Colonic mucosa (tissue), 4 donors: ENCODE results near the gene AFF3. TPM values are rescaled to one million over a fixed set of nuclear protein-coding genes. Genes with fewer than 3 reads are reported as not detected.
"Not testable (repeated sequence)": the region's sequence is repeated elsewhere in the genome, so short reads cannot be mapped to it uniquely, and the experiment has no call there.

Experiments used
- DNase-seq: peaks from one replicate; pipeline ENCODE4 v3.0.0-alpha.2; 2020
- H3K27ac ChIP-seq: fragments of 200-600 bp; one replicate; pipeline ENCODE4 v1.8.0; 2021
- H3K27me3 ChIP-seq: fragments of 200-600 bp; one replicate; pipeline ENCODE4 v1.8.0; 2021
- H3K36me3 ChIP-seq: fragments of 200-600 bp; one replicate; pipeline ENCODE4 v1.8.0; 2021
- H3K4me1 ChIP-seq: fragments of 200-600 bp; one replicate; pipeline ENCODE4 v1.8.0; 2021; ENCODE audit warnings: mild to moderate bottlenecking
- H3K4me3 ChIP-seq: fragments of 200-600 bp; one replicate; pipeline ENCODE4 v1.8.0; 2021
- H3K9ac ChIP-seq, 2 donors: one replicate each; pipeline ENCODE4 v1.7.0; 2013; ENCODE audit warnings: control low read depth in 2 of 2, low read depth in 2 of 2, low read length in 2 of 2
- H3K9me3 ChIP-seq: fragments of 200-600 bp; one replicate; pipeline ENCODE4 v1.8.0; 2021
- intact Hi-C: fragments of 100-400 bp; cut with DNase I; formaldehyde crosslinking; loops from one replicate; pipeline ENCODE4 v1.14.1; 2022
- total RNA-seq, 2 donors: library from RNA; stranded (reverse); fragmentation: NEBNext Ultra II Directional in 1 of 2; extraction: Animal tissue kit (Norgen Biotek cat#: 25700) in 1 of 2; gene quantifications; one replicate each; pipeline ENCODE4 v1.2.1, GENCODE V29; 2021
- TF ChIP-seq, protein P1 (sequence below): fragments of 200-600 bp; IDR thresholded peaks from one replicate; pipeline ENCODE4 v1.8.0; 2022; ENCODE audit warnings: antibody characterized with exemption, mild to moderate bottlenecking
- donor health status: healthy.
- donor health status: DM: no; HTN: no; CAD: no.
- donor health status: DM: no; HTN: no; CAD: no.

Gene AFF3
- total RNA-seq, 2 donors from 2014 or later = 0.86 to 2.6 TPM

GRCh38 chr2:100106460-100106859, 35.9 kb downstream of the AFF3 start:
- H3K4me3 ChIP-seq = no peak overlapping the region
- intact Hi-C loops = no loop called here
- DNase-seq = no peak

DNA sequence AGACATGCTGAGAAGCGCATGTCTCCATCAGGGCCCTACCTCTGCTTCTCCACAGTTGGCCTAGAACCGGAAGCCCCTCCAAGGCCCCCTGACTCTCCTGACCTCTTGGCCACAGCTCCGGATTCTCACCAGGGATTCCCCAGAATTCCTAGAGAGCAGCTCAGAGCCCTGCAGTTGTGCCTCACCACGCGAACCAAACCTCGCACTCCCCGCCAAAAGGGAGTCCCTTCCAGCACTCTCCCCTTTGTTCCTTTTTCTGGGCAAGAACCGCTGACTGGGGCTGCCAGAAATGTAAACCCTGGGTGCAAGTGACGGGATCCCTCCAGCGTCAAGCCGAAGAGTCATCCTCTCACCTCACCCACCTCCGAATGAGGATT, 36.7 kb downstream of the AFF3 start:
- Histone ChIP-seq H3K4me3 (peak overlapping the region; percentile 30), H3K9me3 (no peaks in the 10 kb centered on the region), H3K4me1 (no peaks in the 10 kb centered on the region), H3K36me3 (no peaks in the 10 kb centered on the region), H3K27me3 (peaks cover 17% of the 10 kb centered on the region), H3K27ac (no peak overlapping the region), H3K9ac (no peak overlapping the region)
- no peak for DNase-seq
- intact Hi-C loops = no loop called here
- TF ChIP-seq, protein P1, sequence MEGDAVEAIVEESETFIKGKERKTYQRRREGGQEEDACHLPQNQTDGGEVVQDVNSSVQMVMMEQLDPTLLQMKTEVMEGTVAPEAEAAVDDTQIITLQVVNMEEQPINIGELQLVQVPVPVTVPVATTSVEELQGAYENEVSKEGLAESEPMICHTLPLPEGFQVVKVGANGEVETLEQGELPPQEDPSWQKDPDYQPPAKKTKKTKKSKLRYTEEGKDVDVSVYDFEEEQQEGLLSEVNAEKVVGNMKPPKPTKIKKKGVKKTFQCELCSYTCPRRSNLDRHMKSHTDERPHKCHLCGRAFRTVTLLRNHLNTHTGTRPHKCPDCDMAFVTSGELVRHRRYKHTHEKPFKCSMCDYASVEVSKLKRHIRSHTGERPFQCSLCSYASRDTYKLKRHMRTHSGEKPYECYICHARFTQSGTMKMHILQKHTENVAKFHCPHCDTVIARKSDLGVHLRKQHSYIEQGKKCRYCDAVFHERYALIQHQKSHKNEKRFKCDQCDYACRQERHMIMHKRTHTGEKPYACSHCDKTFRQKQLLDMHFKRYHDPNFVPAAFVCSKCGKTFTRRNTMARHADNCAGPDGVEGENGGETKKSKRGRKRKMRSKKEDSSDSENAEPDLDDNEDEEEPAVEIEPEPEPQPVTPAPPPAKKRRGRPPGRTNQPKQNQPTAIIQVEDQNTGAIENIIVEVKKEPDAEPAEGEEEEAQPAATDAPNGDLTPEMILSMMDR = no peak

More at GRCh38 chr2:100106460-100106859, 35.9 kb downstream of the AFF3 start:
- Histone ChIP-seq H3K27me3 (peaks cover 17% of the 10 kb centered on the region), H3K9me3 (no peaks in the 10 kb centered on the region), H3K27ac (no peak overlapping the region), H3K4me1 (no peaks in the 10 kb centered on the region), H3K36me3 (no peaks in the 10 kb centered on the region), H3K9ac (no peak overlapping the region)
- TF ChIP-seq, protein P1 = no peak

GRCh38 chr2:100104718-100105677, 37.4 kb downstream of the AFF3 start:
- Histone ChIP-seq H3K27ac (no peak overlapping the region), H3K4me1 (no peaks in the 10 kb centered on the region), H3K4me3 (peak overlapping the region; percentile 30), H3K9me3 (no peaks in the 10 kb centered on the region), H3K9ac (no peak overlapping the region), H3K27me3 (peaks cover 17% of the 10 kb centered on the region), H3K36me3 (no peaks in the 10 kb centered on the region)
- intact Hi-C loops = no loop called here
- DNase-seq = no peak
- TF ChIP-seq, protein P1 = no peak

DNA sequence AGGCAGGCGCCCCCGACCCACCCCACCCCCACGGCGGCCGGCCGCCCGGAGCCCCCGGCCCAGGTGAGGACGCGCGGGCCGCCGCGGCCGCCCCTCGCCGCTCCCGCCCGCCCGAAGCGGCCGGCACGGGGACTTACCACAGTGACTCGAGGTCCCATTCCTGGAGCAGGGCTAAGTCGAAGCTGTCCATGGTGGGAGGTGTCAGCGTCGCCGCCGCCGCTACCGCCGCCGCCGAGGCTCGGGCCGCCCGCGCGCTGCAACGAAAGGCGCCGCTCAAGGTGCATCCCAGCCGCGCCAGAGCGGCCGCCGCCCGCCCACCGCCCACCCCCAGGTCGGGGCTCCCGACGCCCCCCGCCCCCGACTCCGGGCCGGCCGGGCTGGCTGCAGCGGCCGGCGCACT, 38.1 kb downstream of the AFF3 start:
- H3K9me3 ChIP-seq, DNase-seq, intact Hi-C loops, H3K4me3 ChIP-seq, H3K9ac ChIP-seq, H3K36me3 ChIP-seq, H3K27ac ChIP-seq, H3K4me1 ChIP-seq: not testable (repeated sequence)
- peaks cover 17% of the 10 kb centered on the region for H3K27me3 ChIP-seq

DNA sequence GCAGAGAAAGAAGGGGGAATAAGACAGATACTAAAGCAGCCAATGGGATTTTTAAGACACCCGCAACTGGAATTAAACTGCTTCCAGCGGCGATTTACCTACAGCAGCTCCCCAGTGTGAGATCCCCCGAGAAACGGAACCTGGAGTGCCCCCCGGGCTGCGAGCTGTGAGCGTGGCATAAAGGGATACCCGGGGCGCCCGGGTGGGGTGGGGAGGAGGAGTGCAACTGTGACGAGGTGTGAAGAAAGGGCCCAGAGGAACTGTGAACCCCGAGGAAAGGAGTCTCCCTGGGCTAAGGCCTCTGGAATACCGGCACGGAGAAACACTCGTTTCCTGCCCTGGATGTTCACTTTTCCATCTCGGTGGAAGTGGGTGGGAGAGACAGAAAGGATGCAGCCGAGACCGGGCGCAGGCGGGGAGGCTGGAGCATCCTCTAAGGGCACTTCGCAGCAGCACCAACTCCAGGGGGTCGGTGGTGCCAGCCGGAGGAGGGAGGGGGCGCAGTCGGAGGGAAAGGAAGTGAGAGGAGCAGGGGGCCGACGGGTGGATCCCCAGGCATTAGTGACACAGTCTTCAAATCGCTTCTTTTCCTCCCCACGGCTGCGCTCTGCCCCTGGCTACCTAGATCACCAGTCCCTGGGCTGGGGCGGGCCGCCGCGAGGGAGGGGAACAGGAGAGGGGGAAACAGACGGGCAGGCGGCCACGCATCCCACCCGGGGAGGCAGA, 38.7 kb downstream of the AFF3 start:
- DNase-seq, H3K4me3 ChIP-seq, H3K36me3 ChIP-seq, H3K27ac ChIP-seq, intact Hi-C loops, H3K4me1 ChIP-seq, H3K9me3 ChIP-seq, H3K9ac ChIP-seq: not testable (repeated sequence)
- H3K27me3 ChIP-seq = peaks cover 17% of the 10 kb centered on the region

DNA sequence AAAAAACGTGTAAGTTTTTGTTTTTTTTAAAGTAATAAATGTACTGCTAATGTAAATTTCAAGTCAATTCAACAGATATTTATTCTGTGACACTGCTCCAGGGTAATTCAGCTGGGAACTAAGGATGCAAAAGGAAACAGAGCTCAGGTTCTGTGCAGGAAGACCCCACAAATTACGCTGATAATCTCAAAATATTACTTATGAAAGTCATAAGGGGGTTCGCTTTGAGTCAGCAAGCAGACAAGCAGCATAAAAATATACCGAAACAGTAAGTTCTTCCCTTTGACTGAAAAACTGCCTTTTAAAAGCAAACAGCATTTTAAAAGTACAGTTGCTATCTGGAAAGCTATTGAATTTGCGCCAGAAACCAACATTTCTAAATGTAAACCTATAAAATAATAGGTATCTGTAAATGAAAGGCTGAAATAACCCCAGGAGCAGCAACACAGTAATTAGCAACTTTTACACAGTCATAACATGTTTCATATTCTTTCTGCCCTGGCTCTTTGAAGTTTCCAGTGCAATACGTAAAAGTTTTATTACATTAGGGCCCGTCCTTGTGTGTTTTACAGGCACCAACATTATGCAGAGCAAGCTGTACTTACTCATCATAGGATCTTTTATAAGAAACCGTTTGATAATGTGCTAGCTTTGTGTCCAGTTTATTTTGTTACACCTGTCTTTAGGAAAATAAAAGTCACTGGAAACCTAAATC, 39.8 kb downstream of the AFF3 start:
- H3K9ac ChIP-seq, H3K4me1 ChIP-seq, intact Hi-C loops, H3K9me3 ChIP-seq, H3K4me3 ChIP-seq, H3K27ac ChIP-seq, DNase-seq, H3K36me3 ChIP-seq: not testable (repeated sequence)
- H3K27me3 ChIP-seq = peaks cover 17% of the 10 kb centered on the region

- H3K4me1 ChIP-seq, H3K27ac ChIP-seq, H3K4me3 ChIP-seq, H3K9me3 ChIP-seq, H3K27me3 ChIP-seq, intact Hi-C loops, DNase-seq, H3K36me3 ChIP-seq, H3K9ac ChIP-seq: not testable (repeated sequence)
Observed at GRCh38 chr2:100098855-100099254, 43.5 kb downstream of the AFF3 start.

GRCh38 chr2:100097611-100098294, 44.6 kb downstream of the AFF3 start:
- H3K27me3 ChIP-seq, H3K27ac ChIP-seq, H3K36me3 ChIP-seq, H3K9me3 ChIP-seq, H3K4me3 ChIP-seq, intact Hi-C loops, H3K9ac ChIP-seq, DNase-seq, H3K4me1 ChIP-seq: not testable (repeated sequence)

DNA sequence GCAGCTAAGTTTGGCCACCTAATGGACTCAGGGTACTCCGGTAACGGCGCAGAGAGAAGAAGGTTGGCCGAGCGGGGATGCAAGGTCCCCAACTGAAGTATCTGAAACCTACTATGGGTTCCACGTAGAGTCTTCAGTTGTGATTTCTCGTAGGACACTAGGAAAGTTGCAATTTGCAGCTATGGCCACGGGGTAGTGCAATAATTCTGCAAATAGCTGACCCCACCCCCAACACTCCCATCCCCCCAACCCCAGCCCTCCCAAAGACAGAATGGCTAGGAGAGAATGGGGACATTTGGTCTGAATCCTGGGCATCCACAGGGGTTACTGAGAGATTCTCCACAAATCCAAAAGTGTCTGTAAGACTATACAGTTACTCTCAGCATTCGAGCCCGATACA, 46.5 kb downstream of the AFF3 start:
- DNase-seq, intact Hi-C loops, H3K36me3 ChIP-seq, H3K27me3 ChIP-seq, H3K9me3 ChIP-seq, H3K4me3 ChIP-seq, H3K27ac ChIP-seq, H3K9ac ChIP-seq, H3K4me1 ChIP-seq: not testable (repeated sequence)
